ENCODE data around the gene ZSWIM5. TPM values are rescaled to one million over a fixed set of nuclear protein-coding genes. Genes with fewer than 3 reads are reported as not detected.
"Not testable (repeated sequence)": the region's sequence is repeated elsewhere in the genome, so short reads cannot be mapped to it uniquely, and the experiment has no call there.

ZSWIM5 gene
- total RNA-seq, 4 donors from 2014 or later, result 12.3 to 38.2 (median 13.7) TPM

- Histone ChIP-seq H3K27me3 (no peaks in the 10 kb centered on the region), H3K9me3 (no peaks in the 10 kb centered on the region), H3K4me3 (no peak overlapping the region), H3K4me1 (peaks cover 0 to 7% (median 2%) of the 10 kb centered on the region in 4 donors), H3K27ac (no peak overlapping the region), H3K36me3 (no peaks in the 10 kb centered on the region)
- in situ Hi-C loops (cut with MboI; ENCODE audit: low pct_ligation_motif_present in 1 of 4, low pct_unique_long_range_greater_than_20kb in 1 of 4, low sequenced_read_pairs in 3 of 4) (no loop called here), intact Hi-C loops (cut with DNase I; ENCODE audit: low total_unique reads) (no loop called here)
- TF ChIP-seq POLR2A (IDR thresholded peaks at IDR 0.05) (no peak), EP300 (IDR thresholded peaks at IDR 0.05; ENCODE audit: low read depth) (no peak), POLR2AphosphoS5 (IDR thresholded peaks at IDR 0.05) (no peak), CTCF (IDR thresholded peaks at IDR 0.05) (no peak)
- DNase-seq, result no peak
- WGBS, 2 donors (ENCODE audit: low coverage in 1 of 2), result 89 to 100% methylated on average over 1 of the region's 1 CpG
These were observed 108.5 kb downstream of the ZSWIM5 start for GRCh38 chr1:45097944-45098343.

GRCh38 chr1:45097079-45097478, 109.3 kb downstream of the ZSWIM5 start:
- no peak for DNase-seq
- H3K9me3 ChIP-seq, result no peaks in the 10 kb centered on the region

GRCh38 chr1:45095450-45095849, 111.0 kb downstream of the ZSWIM5 start:
- 88 to 94% methylated on average over 2 of the region's 2 CpGs for WGBS, 2 donors (ENCODE audit: low coverage in 1 of 2)
- in situ Hi-C loops (cut with MboI; ENCODE audit: low pct_ligation_motif_present in 1 of 4, low pct_unique_long_range_greater_than_20kb in 1 of 4, low sequenced_read_pairs in 3 of 4), result no loop called here

More at GRCh38 chr1:45097079-45097478, 109.3 kb downstream of the ZSWIM5 start:
- Histone ChIP-seq H3K4me1 (peaks cover 0 to 4% (median under 1%) of the 10 kb centered on the region in 4 donors), H3K27ac (no peak overlapping the region), H3K36me3 (no peaks in the 10 kb centered on the region), H3K4me3 (no peak overlapping the region), H3K27me3 (no peaks in the 10 kb centered on the region)
- intact Hi-C loops (cut with DNase I; ENCODE audit: low total_unique reads), result no loop called here
- TF ChIP-seq POLR2AphosphoS5 (IDR thresholded peaks at IDR 0.05), result no peak
- no peak for TF ChIP-seq POLR2A (IDR thresholded peaks at IDR 0.05)
- TF ChIP-seq EP300 (IDR thresholded peaks at IDR 0.05; ENCODE audit: low read depth), result no peak
- no peak for TF ChIP-seq CTCF (IDR thresholded peaks at IDR 0.05)
- 61 to 81% methylated on average over 2 of the region's 2 CpGs for WGBS, 2 donors (ENCODE audit: low coverage in 1 of 2)
- in situ Hi-C loops (cut with MboI; ENCODE audit: low pct_ligation_motif_present in 1 of 4, low pct_unique_long_range_greater_than_20kb in 1 of 4, low sequenced_read_pairs in 3 of 4), result no loop called here

GRCh38 chr1:45094371-45094770, 112.0 kb downstream of the ZSWIM5 start:
- DNase-seq; H3K27me3 ChIP-seq; H3K27ac ChIP-seq; H3K36me3 ChIP-seq; in situ Hi-C loops (cut with MboI; ENCODE audit: low pct_ligation_motif_present in 1 of 4, low pct_unique_long_range_greater_than_20kb in 1 of 4, low sequenced_read_pairs in 3 of 4); H3K9me3 ChIP-seq; intact Hi-C loops (cut with DNase I; ENCODE audit: low total_unique reads); H3K4me3 ChIP-seq: not testable (repeated sequence)
- H3K4me1 ChIP-seq, result peaks cover 0 to 11% (median 0%) of the 10 kb centered on the region in 4 donors
- WGBS, 2 donors (ENCODE audit: low coverage in 1 of 2), result 89% methylated on average over 4 of the region's 4 CpGs; no CpG with 5 or more reads in 1 of the 2 donors

More at GRCh38 chr1:45095450-45095849, 111.0 kb downstream of the ZSWIM5 start:
- Histone ChIP-seq H3K9me3 (no peaks in the 10 kb centered on the region), H3K27ac (no peak overlapping the region), H3K27me3 (no peaks in the 10 kb centered on the region), H3K4me3 (no peak overlapping the region), H3K36me3 (no peaks in the 10 kb centered on the region), H3K4me1 (peaks cover 0 to 4% (median 0%) of the 10 kb centered on the region in 4 donors)
- intact Hi-C loops (cut with DNase I; ENCODE audit: low total_unique reads), result no loop called here
- DNase-seq, result no peak
- TF ChIP-seq POLR2AphosphoS5 (IDR thresholded peaks at IDR 0.05) (no peak), POLR2A (IDR thresholded peaks at IDR 0.05) (no peak), CTCF (IDR thresholded peaks at IDR 0.05) (no peak), EP300 (IDR thresholded peaks at IDR 0.05; ENCODE audit: low read depth) (no peak)

GRCh38 chr1:45093334-45093733, 113.1 kb downstream of the ZSWIM5 start:
- no peaks in the 10 kb centered on the region for H3K36me3 ChIP-seq
- H3K27me3 ChIP-seq, result no peaks in the 10 kb centered on the region
- DNase-seq, result no peak
- H3K9me3 ChIP-seq, result no peaks in the 10 kb centered on the region
- H3K4me3 ChIP-seq, result no peak overlapping the region
- no peak overlapping the region for H3K27ac ChIP-seq
- TF ChIP-seq POLR2A (IDR thresholded peaks at IDR 0.05) (no peak), EP300 (IDR thresholded peaks at IDR 0.05; ENCODE audit: low read depth) (no peak), POLR2AphosphoS5 (IDR thresholded peaks at IDR 0.05) (no peak), CTCF (IDR thresholded peaks at IDR 0.05) (no peak)
- intact Hi-C loops (cut with DNase I; ENCODE audit: low total_unique reads), result no loop called here
- in situ Hi-C loops (cut with MboI; ENCODE audit: low pct_ligation_motif_present in 1 of 4, low pct_unique_long_range_greater_than_20kb in 1 of 4, low sequenced_read_pairs in 3 of 4), result no loop called here
- H3K4me1 ChIP-seq, result peaks cover 0 to 13% (median 0%) of the 10 kb centered on the region in 4 donors

All from transverse colon (tissue), 4 donors.